ENCODE measurements around the gene PRLR.

The PRLR gene

DNA sequence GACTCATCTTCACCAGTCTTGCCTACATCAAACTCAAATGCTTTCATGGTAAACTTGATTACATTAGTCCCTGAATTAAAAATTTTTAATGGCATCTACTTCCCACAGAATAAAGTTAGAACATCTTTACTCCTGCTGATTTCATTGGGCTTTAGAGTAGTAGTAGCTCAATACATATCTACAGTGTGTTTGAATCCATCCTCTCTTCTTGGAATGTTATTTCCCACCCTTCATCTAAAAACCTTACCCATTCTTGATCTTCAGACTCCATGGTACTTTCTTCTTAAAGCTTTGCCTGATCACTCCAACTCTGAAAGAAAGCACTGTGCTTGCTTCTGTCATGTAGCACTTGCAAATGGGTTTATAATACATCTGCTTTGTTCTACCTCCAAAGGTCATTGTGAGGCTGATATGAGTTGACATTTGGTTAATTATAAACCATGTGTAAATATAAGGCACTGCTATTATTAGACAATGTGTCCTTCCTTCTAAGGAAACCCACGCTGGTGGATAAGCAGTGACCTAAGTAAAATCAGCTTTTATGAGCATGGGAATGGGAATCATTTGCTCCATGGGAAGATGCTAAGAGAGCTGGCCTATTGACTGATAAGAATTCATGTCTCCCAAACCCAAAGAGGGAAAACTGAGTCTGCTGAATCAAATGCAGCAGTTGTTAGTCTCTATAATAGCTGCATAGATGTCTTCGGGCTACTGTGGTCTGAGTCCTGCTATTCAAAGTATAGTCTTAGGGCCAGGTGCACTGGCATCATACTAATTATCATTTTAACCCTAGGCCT is 7.5 kb upstream of the PRLR start:
- in situ Hi-C loops (cut with MboI; ENCODE audit: low pct_unique_long_range_greater_than_20kb, low sequenced_read_pairs): no loop called here

GRCh38 chr5:35236770-35237169 is 6.5 kb upstream of the PRLR start:
- DNase-seq: no peak
- in situ Hi-C loops (cut with MboI; ENCODE audit: low pct_unique_long_range_greater_than_20kb, low sequenced_read_pairs): no loop called here

More for the DNA sequence above, 7.5 kb upstream of the PRLR start:
- no peak for DNase-seq

DNA sequence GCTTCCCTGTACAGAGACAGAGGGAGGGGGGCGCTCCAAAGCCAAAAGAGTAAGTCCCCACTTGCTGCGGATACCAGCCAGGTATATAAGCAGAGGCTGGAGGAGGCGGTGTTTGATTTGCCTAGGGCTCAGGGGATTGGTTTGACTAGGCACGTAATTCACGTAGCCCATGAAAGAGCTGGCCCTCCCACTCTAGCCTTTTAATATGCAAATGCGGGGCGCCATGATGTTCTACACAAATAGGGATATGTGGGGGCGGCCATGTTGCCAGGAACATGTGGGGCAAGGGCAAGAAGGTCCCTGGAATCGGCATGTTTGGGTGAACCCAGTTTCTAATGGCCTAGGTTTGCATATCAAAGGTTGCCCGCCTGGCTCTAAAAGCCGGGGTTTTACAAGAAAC is 3.3 kb upstream of the PRLR start:
- DNase-seq: no peak
- in situ Hi-C loops (cut with MboI; ENCODE audit: low pct_unique_long_range_greater_than_20kb, low sequenced_read_pairs): no loop called here

DNA sequence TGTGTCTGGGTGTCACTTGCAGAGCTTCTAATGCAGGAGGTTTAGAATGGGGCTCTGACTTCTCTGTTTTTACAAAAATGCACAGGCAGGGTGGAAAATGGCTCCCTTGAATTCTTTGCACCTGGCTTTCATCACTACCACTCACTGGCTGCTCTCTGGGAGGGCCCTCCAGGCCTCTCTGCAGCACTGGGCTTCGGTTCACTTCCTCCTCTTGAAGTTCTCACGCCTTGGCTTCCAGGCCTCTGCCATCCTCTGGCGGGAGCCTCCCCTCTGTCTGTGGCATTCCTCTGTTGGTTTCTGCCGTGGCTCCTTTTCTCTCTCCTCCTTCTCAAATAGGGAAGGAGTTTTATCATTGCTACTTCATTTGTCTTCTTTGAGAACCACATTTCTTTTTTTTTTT is 2.8 kb upstream of the PRLR start:
- in situ Hi-C loops (cut with MboI; ENCODE audit: low pct_unique_long_range_greater_than_20kb, low sequenced_read_pairs): no loop called here

DNA sequence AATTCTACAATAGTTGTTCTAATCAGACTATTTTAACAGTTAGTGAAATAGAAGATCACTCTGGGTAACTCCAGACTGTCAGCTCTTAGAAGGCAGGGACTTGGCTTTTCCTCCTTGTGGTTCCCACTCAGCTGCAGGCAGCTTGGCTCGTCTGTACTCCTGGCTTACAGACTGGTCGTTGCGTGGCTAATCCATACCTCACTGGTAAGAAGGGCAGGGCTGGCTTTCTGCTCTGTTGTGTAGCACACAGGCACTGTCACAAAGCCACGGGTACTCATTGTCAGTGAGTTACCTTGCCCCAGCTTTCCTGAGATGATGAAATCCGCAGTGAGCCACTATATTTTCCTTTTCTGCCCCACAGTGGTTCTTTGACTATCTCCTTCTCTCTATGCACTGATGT is 1.8 kb upstream of the PRLR start:
- in situ Hi-C loops (cut with MboI; ENCODE audit: low pct_unique_long_range_greater_than_20kb, low sequenced_read_pairs): no loop called here

More for the DNA sequence above, 2.8 kb upstream of the PRLR start:
- DNase-seq: no peak

DNA sequence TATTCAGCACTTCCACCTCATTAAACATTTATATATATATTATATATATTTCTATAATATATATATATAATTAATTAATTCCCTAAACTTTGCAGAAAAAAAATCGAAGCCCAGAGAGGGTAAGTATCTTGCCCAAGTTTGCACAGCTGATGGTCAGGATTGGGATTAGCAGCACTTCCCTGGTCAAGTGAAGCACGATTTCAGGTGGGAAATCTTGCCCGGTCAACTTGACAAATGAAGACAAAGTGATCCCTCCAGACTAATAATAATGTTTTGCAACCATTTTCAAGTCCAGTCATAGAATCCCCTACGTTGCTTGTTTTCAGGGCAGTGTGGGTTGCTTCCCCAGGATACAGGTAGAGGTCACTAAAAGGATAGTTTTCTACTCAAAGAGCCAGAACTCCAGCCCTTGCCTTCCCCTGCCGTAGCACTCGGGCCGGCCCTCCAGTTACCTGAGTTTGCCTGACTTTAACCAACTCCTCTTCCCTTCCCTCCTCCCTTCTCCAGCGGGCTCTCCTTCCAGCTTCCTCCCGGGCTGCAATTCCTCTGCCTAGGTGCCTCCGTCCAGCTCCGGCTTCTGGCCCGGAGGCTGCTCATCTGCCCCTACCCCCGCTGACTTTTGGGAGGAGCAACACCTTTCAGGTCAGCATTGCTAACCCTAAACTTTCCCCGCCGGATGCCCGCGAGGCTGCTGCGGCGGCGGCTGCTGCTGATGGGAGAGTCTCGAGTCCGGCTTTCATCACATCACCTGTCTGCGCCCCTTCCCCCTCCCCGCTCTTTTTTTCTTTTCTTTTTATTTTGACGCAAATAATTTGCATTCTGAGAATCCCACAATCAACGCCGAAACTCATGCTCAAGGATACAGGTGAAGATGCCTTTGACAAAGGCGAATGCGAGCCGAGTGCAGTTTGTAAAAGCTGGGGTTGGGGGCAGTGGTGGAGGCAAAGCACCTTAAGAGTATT is 930 bp downstream of the PRLR start:
- in situ Hi-C loops (cut with MboI; ENCODE audit: low pct_unique_long_range_greater_than_20kb, low sequenced_read_pairs): no loop called here
- DNase-seq: no peak

More for the DNA sequence above, 1.8 kb upstream of the PRLR start:
- DNase-seq: no peak

GRCh38 chr5:35228310-35228709 is 2.0 kb downstream of the PRLR start:
- no peak for DNase-seq
- in situ Hi-C loops (cut with MboI; ENCODE audit: low pct_unique_long_range_greater_than_20kb, low sequenced_read_pairs): no loop called here

DNA sequence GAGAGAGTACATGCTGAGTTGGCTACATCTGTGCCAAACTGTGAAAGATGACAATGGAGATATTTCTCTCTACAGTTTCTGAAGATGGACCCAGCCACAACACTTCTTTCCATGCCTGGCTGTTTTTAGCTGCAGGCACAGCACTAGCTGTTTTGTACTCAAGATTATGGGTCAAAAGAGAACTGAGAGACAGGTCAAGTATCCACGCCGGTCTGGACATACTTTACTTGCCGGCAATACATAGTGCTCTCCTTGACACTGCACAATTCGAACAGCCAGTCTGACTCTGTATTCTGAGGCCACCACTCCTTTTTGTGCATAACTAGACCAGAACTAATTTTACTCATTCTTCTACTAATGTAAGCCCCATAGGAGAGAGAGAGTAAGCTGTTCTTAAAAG is 2.6 kb downstream of the PRLR start:
- in situ Hi-C loops (cut with MboI; ENCODE audit: low pct_unique_long_range_greater_than_20kb, low sequenced_read_pairs): no loop called here
- DNase-seq: no peak

DNA sequence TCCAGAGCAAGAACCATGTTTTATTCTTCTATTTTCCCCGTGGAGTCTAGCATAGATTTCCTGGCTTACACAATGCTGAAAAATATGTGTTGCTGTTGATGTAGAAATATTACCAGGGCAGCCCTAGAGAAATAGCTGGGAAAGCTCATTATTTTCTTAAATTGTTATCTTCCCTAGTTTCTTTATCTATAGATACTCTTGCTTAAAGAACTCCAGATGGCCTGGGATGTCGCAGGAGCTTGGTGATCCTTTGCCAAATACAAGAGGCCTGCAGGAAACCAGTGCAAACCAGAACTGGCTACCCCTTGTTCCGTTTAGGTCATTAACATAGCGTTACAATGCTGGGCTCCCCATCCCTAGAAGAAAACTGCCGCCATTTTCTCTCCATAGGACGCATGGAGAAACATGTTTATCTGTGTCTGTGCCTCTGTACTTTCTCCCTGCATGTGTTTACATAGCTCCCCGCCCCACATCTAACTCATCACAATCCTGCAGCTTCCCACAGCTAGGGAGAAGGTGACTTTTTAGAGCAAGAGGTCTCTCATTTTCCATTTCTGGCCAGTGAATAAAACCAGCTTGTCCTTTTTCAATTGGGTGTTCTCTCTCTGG is 6.4 kb downstream of the PRLR start:
- in situ Hi-C loops (cut with MboI; ENCODE audit: low pct_unique_long_range_greater_than_20kb, low sequenced_read_pairs): no loop called here
- DNase-seq: no peak

GRCh38 chr5:35220967-35221366 is 9.3 kb downstream of the PRLR start:
- DNase-seq: no peak
- in situ Hi-C loops (cut with MboI; ENCODE audit: low pct_unique_long_range_greater_than_20kb, low sequenced_read_pairs): no loop called here

DNA sequence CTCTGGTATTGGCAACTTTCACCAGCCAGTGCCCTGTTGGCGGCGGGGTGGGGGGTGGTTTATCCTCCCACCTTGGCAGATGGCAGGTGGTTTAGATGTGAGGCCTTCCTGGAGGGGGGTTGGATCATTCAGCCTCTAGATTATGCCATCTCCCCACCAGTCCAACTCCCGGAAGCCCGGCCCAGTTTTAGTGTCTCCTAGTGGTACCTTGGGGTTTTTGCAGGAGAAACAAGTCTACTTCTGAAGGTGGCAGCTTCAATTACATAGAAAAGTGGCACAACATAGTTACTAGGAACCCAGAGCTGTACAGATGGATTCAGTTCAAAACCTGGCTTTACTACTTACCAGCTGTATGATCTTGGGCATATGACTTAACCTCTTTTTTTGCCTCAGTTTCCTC is 11.3 kb downstream of the PRLR start:
- in situ Hi-C loops (cut with MboI; ENCODE audit: low pct_unique_long_range_greater_than_20kb, low sequenced_read_pairs): no loop called here
- DNase-seq: no peak

DNA sequence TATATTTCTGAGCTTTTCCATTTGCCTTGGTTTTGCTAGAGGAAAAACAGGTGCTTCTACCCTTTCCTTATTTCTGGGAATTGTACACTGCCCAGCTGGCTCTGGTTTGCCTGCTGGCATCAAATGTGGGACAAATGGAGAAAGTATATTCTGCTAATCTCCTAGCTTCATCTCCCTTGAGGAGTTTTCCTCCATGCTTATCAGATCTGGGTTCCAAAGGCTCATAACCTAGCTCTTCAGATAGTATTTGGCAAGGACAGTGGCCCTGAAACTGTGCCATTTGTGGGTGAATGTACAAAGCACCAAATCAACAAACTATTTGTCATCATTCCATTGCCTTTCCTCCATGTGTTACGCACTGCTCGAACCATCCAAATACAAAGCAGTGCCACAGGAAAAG is 16.2 kb downstream of the PRLR start:
- no peak for DNase-seq
- in situ Hi-C loops (cut with MboI; ENCODE audit: low pct_unique_long_range_greater_than_20kb, low sequenced_read_pairs): no loop called here

DNA sequence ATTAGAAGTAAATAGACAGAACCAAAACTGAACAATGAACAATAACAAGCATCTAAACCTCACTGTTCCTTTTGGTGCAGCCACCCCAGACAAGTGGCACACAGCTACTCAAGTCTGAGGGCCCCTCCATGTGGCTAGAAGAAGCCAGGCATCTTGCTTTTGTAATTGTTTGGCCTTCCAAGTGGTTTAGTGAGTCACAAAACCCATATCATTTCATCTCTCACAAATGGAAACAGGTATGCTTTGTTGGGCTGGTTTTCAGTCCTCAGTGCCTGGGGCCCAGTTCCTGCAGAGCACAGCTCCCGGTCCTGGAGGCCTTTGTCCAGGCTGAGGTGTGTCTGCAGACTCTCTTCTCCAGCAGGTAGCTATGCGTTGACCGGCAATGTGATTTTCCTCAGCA is 16.7 kb downstream of the PRLR start:
- in situ Hi-C loops (cut with MboI; ENCODE audit: low pct_unique_long_range_greater_than_20kb, low sequenced_read_pairs): no loop called here
- DNase-seq: no peak

DNA sequence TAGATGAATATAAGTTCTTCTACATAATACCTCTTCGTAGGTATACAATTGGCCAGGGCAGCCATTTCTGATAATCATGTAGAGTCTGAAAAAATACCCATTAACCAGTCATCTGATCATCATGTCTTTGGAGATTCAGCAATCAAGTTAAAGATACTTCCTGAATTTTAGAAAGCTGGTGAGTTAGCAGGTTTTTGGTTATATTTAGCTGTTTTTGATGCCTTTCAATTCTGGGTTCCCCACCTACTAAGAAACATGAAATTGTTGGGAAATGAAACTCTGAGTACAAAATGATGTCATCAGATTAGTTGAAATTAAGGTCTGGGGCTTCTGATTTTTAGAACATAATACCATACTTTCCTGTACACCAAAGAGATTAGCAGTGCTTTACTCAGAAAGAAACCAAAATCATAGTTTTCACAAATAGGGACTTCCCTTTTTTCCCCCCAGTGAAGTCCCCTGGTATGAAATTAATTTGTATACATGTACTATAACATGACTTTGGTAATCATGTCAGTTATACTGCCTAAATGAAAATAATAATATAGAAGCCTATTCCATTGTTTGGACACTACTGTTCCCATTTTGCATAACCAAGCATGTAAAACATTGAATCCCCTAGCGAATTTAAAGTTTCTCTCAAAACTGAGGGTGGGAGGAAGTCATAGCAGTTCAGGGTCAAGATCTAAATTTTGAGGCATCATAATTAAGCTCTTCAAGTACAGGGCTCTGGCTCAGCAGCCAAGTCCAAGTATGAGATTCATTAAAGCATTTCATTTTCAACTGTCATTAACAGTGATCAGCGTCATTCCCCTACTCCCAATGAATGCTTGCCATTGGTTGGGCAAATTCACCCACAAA is 17.9 kb downstream of the PRLR start:
- in situ Hi-C loops (cut with MboI; ENCODE audit: low pct_unique_long_range_greater_than_20kb, low sequenced_read_pairs): no loop called here
- no peak for DNase-seq

DNA sequence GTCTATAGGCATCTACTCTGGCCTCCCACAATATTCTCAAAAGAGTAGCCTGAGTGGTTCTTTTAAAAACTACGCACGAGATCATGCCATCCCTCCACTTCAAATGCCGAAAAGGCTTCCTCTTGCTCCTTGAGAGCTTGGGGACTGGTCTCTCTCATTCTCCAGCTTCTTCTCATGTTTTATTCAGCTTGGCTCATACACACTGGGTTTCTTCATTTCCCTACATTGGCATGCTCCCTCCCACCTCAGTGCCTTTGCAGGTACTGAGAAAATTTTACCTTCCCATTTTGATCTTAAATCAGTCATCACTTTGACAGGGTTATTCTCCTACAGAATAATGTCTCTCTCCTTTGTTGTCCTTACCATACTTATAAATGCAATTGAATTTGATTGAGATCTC is 20.4 kb downstream of the PRLR start:
- in situ Hi-C loops (cut with MboI; ENCODE audit: low pct_unique_long_range_greater_than_20kb, low sequenced_read_pairs): no loop called here
- DNase-seq: no peak

DNA sequence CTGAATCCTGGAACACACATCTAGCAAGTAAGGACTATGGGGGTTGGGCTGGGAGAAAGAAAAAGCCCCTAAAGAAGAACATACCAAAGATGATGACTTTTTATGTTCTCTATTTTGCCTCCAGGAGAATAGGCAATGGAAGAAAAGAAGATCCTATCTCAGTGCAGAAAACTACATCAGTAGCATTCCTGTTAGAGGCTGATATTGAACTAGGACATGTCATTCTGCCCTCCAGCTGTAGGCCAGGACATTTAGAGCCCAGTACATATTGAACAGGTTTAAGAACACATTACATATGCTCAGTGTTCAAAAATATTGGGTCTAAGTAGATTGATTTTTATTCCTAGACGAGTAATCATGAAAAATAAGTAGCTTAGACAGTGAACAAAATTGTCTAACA is 24.7 kb downstream of the PRLR start:
- in situ Hi-C loops (cut with MboI; ENCODE audit: low pct_unique_long_range_greater_than_20kb, low sequenced_read_pairs): no loop called here
- no peak for DNase-seq

GRCh38 chr5:35205186-35205585 is 25.1 kb downstream of the PRLR start:
- in situ Hi-C loops (cut with MboI; ENCODE audit: low pct_unique_long_range_greater_than_20kb, low sequenced_read_pairs): no loop called here
- DNase-seq: no peak

DNA sequence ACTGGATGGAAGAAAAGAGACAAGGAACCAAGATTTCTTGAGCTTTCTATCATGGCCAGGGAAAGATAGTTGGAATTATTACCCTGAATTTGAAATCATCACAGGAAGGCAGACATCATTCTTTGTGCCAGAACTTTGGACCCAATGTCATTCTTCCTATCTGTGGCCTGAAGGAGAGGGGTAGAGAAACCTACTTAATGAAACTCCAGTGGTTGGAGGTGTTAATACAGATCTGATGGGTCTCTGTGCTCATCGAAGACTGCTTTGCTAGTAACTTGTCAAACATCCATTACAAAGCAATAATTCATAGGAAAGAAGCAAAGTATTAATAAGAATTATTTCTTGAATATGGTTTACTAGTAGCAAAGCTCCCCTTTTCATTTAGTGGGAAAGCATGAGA is 26.9 kb downstream of the PRLR start:
- DNase-seq: no peak
- in situ Hi-C loops (cut with MboI; ENCODE audit: low pct_unique_long_range_greater_than_20kb, low sequenced_read_pairs): no loop called here

Data from KBM-7 (cell line).